Tibial artery (tissue), 4 donors: ENCODE measurements around the gene OR2F1.

Experiments
- DNase-seq, 2 donors: peaks; one replicate each; pipeline ENCODE4 v3.0.0-alpha.2; 2019
- H3K27ac ChIP-seq, 2 donors: fragments of 200-600 bp; sonication (generic) in 1 of 2; 1 replicate in 1 of 2; 2 replicates in 1 of 2; pipeline ENCODE4 v1.5.1; 2018 to 2019; ENCODE audit warnings: mild to moderate bottlenecking in 1 of 2
- H3K27me3 ChIP-seq, 2 donors: fragments of 200-600 bp; sonication (generic) in 1 of 2; one replicate each; pipeline versions ENCODE4 v1.5.1 to v1.6.0; 2016 to 2019
- H3K36me3 ChIP-seq, 3 donors: fragments of 200-600 bp; sonication (generic) in 2 of 3; one replicate each; pipeline ENCODE4 v1.5.1; 2016 to 2019; ENCODE audit warnings: mild to moderate bottlenecking in 2 of 3
- H3K4me1 ChIP-seq, 4 donors: fragments of 200-600 bp; sonication (generic) in 2 of 4; 1 replicate in 3 of 4; 2 replicates in 1 of 4; pipeline ENCODE4 v1.5.1; 2016 to 2019
- H3K4me3 ChIP-seq, 2 donors: fragments of 200-600 bp; sonication (generic) in 1 of 2; 1 replicate in 1 of 2; 2 replicates in 1 of 2; pipeline ENCODE4 v1.5.1; 2018 to 2019; ENCODE audit warnings: mild to moderate bottlenecking in 2 of 2
- H3K9me3 ChIP-seq, 3 donors: fragments of 200-600 bp; sonication (generic) in 1 of 3; one replicate each; pipeline ENCODE4 v1.5.1; 2016 to 2019
- intact Hi-C: fragments of 100-400 bp; cut with DNase I; formaldehyde crosslinking; loops from one replicate; pipeline ENCODE4 v1.15.0; 2023; ENCODE audit warnings: low total_unique reads
- TF ChIP-seq, protein P1 (sequence below), 2 experiments: fragments of 200-600 bp in 1 of 2; fragments of 450-650 bp in 1 of 2; IDR thresholded peaks; one replicate each; pipeline ENCODE4 v1.5.1; 2017 to 2019; ENCODE audit warnings: antibody characterized with exemption in 2 of 2, mild to moderate bottlenecking in 1 of 2, moderate library complexity in 1 of 2

Gene OR2F1

DNA sequence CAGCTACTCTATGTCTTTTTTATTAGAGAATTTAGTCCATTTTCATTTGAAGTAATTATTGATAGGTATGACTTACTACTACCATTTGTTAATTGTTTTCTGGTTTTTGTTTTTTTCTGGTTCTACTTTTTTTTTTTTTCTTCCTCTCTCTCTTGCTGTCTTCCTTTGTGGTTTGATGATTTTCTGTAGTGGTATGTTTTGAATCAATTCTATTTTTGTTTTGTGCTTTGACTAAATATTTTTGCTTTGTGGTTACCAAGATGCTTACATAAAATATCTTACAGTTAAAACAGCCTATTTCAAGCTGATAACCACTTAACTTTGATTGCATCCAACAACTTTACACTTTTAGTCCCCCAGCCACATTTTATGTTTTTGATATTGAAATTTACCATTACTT is 22.9 kb upstream of the OR2F1 start:
- intact Hi-C loops = no loop called here
- DNase-seq = no peak
- TF ChIP-seq, protein P1, sequence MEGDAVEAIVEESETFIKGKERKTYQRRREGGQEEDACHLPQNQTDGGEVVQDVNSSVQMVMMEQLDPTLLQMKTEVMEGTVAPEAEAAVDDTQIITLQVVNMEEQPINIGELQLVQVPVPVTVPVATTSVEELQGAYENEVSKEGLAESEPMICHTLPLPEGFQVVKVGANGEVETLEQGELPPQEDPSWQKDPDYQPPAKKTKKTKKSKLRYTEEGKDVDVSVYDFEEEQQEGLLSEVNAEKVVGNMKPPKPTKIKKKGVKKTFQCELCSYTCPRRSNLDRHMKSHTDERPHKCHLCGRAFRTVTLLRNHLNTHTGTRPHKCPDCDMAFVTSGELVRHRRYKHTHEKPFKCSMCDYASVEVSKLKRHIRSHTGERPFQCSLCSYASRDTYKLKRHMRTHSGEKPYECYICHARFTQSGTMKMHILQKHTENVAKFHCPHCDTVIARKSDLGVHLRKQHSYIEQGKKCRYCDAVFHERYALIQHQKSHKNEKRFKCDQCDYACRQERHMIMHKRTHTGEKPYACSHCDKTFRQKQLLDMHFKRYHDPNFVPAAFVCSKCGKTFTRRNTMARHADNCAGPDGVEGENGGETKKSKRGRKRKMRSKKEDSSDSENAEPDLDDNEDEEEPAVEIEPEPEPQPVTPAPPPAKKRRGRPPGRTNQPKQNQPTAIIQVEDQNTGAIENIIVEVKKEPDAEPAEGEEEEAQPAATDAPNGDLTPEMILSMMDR (IDR thresholded peaks at IDR 0.05) = no peak
- Histone ChIP-seq H3K9me3 (no peaks in the 10 kb centered on the region), H3K27me3 (no peaks in the 10 kb centered on the region), H3K4me3 (no peak overlapping the region), H3K27ac (no peak overlapping the region), H3K4me1 (peaks cover 0 to 20% (median 3%) of the 10 kb centered on the region in 4 donors), H3K36me3 (no peaks in the 10 kb centered on the region)

DNA sequence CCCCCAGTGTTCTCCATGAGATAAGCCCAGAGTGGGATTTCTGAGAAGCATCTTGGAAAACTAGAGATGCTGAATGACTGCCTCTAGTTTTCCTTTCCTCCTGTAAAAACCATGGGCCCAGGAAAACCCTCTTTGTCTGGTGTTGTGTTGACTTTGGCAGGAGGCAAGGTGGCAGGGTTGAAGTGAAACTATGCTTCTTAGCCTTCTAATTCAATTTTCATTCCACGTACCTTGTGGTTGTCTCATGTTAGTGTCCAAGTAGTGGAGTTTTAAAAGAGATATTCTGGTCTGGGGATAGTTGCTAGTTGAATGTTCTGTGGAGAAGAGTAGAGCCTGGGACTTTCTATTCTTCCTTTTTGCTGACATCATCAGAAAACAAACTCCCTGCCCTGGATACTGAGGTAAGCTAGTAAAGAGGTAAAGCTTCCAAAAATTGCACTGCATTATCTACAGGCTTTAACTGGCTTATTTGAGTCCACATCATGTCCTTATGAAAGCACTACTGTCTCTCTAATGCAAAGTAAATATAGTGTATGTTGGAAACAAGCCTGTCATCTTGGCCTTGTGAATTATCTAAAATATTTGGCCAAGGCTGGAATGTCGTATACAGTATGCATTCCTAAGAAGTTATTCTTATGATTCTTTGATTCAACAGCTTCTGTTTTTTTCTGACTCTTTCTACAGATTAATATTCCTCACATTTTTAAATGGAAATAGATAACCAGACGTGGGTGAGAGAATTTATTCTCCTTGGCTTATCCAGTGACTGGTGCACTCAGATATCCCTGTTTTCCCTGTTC is 19.9 kb upstream of the OR2F1 start, which contains the start of gene OR2F2:
Gene OR2F2, plus strand, starts transcription at position 708 of the 800 bp plus-strand sequence. Its CDS starts 0 bp downstream, at position 708.
- H3K9me3 ChIP-seq = no peaks in the 10 kb centered on the region
- H3K27ac ChIP-seq = no peak within 1 kb of the TSS
- H3K36me3 ChIP-seq = no peaks in the 10 kb centered on the region
- DNase-seq = no peak
- peaks cover 0 to 20% (median 3%) of the 10 kb centered on the region in 4 donors for H3K4me1 ChIP-seq
- no peaks in the 10 kb centered on the region for H3K27me3 ChIP-seq
- no peak within 1 kb of the TSS for H3K4me3 ChIP-seq
- TF ChIP-seq, protein P1 (IDR thresholded peaks at IDR 0.05) = no peak
- intact Hi-C loops = no loop called here

DNA sequence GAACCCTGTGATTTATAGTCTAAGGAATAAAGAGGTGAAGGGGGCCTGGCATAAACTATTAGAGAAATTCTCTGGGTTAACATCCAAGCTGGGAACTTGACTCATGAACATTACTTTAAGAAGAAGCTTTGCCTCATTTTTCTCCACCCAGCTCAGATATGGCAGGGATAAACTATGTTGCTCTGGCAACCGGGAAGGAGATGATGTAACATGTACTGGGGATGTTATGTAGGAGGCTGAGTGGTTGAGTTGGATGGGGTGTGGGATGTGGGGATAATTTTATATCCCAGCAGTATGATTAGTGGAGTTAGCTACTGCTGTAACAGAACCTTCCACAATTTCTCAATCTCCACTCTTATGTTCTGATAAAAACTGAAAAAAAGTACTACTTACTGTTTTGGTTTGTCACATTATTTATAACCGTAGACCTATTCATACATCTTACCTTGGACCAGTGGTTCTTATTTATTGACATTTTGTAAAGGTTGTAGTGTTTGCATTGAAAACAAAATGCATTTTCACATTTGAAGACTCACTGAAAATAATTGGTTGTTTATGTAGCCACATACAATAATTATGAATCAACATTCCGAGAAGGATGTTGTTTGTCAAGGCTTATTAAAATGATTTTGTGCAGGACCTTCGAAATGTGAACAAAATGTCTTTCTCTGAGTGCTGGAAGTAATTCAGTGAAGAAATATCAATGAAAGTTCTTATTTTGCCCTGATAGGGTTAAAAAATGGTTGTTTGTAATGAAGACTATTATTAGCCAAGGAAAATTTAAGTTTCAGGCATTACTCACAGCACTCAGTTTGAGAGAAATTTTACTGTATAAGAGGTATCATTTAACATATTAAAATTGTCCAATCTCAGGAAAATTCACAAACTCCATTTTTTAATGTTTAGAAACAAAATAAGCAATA is 18.3 kb upstream of the OR2F1 start:
- no peaks in the 10 kb centered on the region for H3K9me3 ChIP-seq
- no peaks in the 10 kb centered on the region for H3K27me3 ChIP-seq
- H3K27ac ChIP-seq = no peak overlapping the region
- TF ChIP-seq, protein P1 (IDR thresholded peaks at IDR 0.05) = no peak
- peaks cover 0 to 20% (median 3%) of the 10 kb centered on the region in 4 donors for H3K4me1 ChIP-seq
- DNase-seq = no peak
- intact Hi-C loops = no loop called here
- H3K36me3 ChIP-seq = no peaks in the 10 kb centered on the region
- no peak overlapping the region for H3K4me3 ChIP-seq

DNA sequence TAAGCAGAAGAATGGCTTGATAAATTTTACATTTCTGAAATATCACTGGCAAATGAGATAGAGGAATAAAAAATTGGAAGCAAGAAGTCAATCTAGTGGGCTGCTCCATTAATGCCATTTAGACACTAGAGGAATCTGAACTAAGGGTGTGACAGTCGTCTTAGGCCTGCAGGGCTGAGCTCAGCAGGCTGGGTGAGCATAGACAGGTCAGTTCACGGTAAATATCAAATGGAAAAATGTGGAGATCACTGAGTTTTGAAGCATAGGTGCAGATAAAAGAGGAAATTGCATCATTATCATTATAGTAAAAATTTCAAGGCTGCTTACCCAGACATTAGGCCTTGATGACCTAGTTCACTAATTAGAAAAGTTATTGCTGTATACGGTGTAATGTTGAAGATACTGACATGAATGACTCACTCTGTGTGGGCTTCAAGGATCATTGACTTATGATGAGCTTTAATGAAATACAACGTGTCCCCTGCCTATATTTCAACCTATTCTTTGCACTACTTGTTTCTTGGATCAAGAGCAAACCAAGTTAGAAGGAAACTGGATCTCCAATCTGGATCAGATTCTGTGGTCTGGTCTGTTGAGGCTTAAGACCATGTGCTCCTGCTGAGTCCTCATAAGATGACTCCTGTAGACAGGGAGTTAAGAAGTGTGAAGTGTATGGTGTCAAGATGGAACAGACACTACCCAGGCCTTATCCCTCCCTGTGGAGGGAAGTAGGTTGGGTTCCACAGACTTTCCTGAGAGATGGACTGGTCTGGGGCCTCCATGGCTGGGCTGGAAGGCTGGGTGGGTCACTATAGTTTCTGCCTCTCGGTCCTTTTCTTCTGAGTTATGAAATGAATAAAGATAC is 16.0 kb upstream of the OR2F1 start:
- H3K27me3 ChIP-seq = no peaks in the 10 kb centered on the region
- no peaks in the 10 kb centered on the region for H3K36me3 ChIP-seq
- TF ChIP-seq, protein P1 (IDR thresholded peaks at IDR 0.05) = no peak
- H3K9me3 ChIP-seq = no peaks in the 10 kb centered on the region
- H3K4me1 ChIP-seq = peaks cover 0 to 20% (median 3%) of the 10 kb centered on the region in 4 donors
- no peak for DNase-seq
- intact Hi-C loops = no loop called here
- no peak overlapping the region for H3K4me3 ChIP-seq
- no peak overlapping the region for H3K27ac ChIP-seq

DNA sequence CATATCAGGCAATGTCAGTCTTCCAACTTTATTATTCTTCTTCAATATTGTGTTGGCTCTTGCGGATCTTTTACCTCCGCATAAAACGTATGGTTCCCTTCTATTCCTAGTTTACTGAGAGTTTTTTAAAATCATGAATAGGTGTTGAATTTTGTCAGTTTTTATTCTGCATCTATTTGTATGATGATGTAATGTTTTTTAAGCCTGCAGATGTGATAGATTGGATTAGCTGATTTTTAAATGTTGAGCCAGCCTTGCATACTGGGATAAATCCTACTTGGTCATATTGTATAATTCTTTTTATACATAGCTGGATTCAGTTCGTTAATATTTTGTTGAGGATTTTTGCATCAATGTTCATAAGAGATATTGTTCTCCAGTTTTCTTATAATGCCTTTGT is 9.2 kb upstream of the OR2F1 start:
- no peak for DNase-seq
- TF ChIP-seq, protein P1 (IDR thresholded peaks at IDR 0.05) = no peak
- Histone ChIP-seq H3K36me3 (no peaks in the 10 kb centered on the region), H3K9me3 (no peaks in the 10 kb centered on the region), H3K4me1 (no peaks in the 10 kb centered on the region), H3K4me3 (no peak overlapping the region), H3K27me3 (no peaks in the 10 kb centered on the region), H3K27ac (no peak overlapping the region)
- intact Hi-C loops = no loop called here
